OCI-LY1 (cell line): ENCODE measurements around the gene DOCK4.

Experiments used
- H2AFZ ChIP-seq: fragments of 200-600 bp; sonication (generic), shearing (Covaris generic); 2 replicates; pipeline ENCODE4 v1.6.0; 2014; ENCODE audit warnings: antibody characterized with exemption, mild to moderate bottlenecking, low read length
- H3F3A ChIP-seq: fragments of 200-600 bp; sonication (generic), shearing (Covaris generic); 2 replicates; pipeline ENCODE4 v1.6.0; 2014; ENCODE audit warnings: mild to moderate bottlenecking, antibody characterized with exemption, low read length, moderate library complexity; ENCODE audit not compliant: insufficient read depth
- H3K27ac ChIP-seq: fragments of 200-600 bp; sonication (generic); 2 replicates; pipeline ENCODE4 v1.5.1; 2014; ENCODE audit warnings: low read length, mixed run types, mild to moderate bottlenecking, low read depth; ENCODE audit not compliant: poor library complexity, severe bottlenecking
- H3K27me3 ChIP-seq: fragments of 200-600 bp; sonication (generic); 2 replicates; pipeline ENCODE4 v1.6.0; 2014; ENCODE audit warnings: antibody characterized with exemption, mild to moderate bottlenecking, low read length, moderate library complexity; ENCODE audit not compliant: insufficient read depth
- H3K36me3 ChIP-seq: fragments of 200-600 bp; sonication (generic); 2 replicates; pipeline ENCODE4 v1.6.1; 2014; ENCODE audit warnings: mild to moderate bottlenecking, antibody characterized with exemption, low read length, moderate library complexity, mixed read lengths; ENCODE audit not compliant: insufficient read depth
- H3K4me1 ChIP-seq: fragments of 200-600 bp; sonication (generic); 2 replicates; pipeline ENCODE4 v1.5.1; 2014; ENCODE audit warnings: mild to moderate bottlenecking, low read length, moderate library complexity; ENCODE audit not compliant: insufficient read depth, severe bottlenecking
- H3K4me2 ChIP-seq: fragments of 200-600 bp; sonication (generic), shearing (Covaris generic); 2 replicates; pipeline ENCODE4 v1.6.1; 2014; ENCODE audit warnings: low read length
- H3K4me3 ChIP-seq: fragments of 200-600 bp; sonication (generic); 2 replicates; pipeline ENCODE4 v1.5.1; 2014; ENCODE audit warnings: low read length, low read depth, mild to moderate bottlenecking, mixed read lengths; ENCODE audit not compliant: poor library complexity, severe bottlenecking
- H3K79me2 ChIP-seq: fragments of 200-600 bp; shearing (Covaris generic); 2 replicates; pipeline ENCODE4 v1.6.1; 2016; ENCODE audit warnings: mixed run types, low read length, mixed read lengths; ENCODE audit not compliant: insufficient read depth
- H3K9ac ChIP-seq: fragments of 200-600 bp; sonication (generic), shearing (Covaris generic); 2 replicates; pipeline ENCODE4 v1.6.1; 2014; ENCODE audit warnings: mild to moderate bottlenecking, low read length, mixed read lengths
- H3K9me2 ChIP-seq: fragments of 200-600 bp; sonication (generic), shearing (Covaris generic); 2 replicates; pipeline ENCODE4 v1.6.1; 2014; ENCODE audit warnings: low read depth, mild to moderate bottlenecking, low read length, mixed read lengths
- H3K9me3 ChIP-seq: fragments of 200-600 bp; shearing (Covaris generic); 2 replicates; pipeline ENCODE4 v1.6.1; 2014; ENCODE audit warnings: low read length, mixed read lengths
- H4K20me1 ChIP-seq: fragments of 200-600 bp; sonication (generic), shearing (Covaris generic); 2 replicates; pipeline ENCODE4 v1.6.0; 2016; ENCODE audit warnings: mild to moderate bottlenecking, low read length; ENCODE audit not compliant: insufficient read depth
- CTCF ChIP-seq: fragments of 200-600 bp; sonication (generic), shearing (Covaris generic); IDR thresholded peaks from 2 replicates; pipeline ENCODE4 v1.5.1; 2017; ENCODE audit warnings: mild to moderate bottlenecking, antibody characterized with exemption, low read length, moderate library complexity, mixed read lengths
- EZH2 ChIP-seq: fragments of 200-600 bp; sonication (generic), shearing (Covaris generic); IDR thresholded peaks from 2 replicates; pipeline ENCODE4 v1.8.0; 2017; ENCODE audit warnings: borderline replicate concordance, mixed run types, mild to moderate bottlenecking, antibody characterized with exemption, low read length, moderate library complexity, mixed read lengths

DOCK4 gene

GRCh38 chr7:112110651-112111050 is 95.5 kb downstream of the DOCK4 start:
- no peaks in the 10 kb centered on the region for H3K36me3 ChIP-seq
- no peak overlapping the region for H3K4me2 ChIP-seq
- no peaks in the 10 kb centered on the region for H3K4me1 ChIP-seq
- no peak overlapping the region for H2AFZ ChIP-seq
- no peaks in the 10 kb centered on the region for H3K79me2 ChIP-seq
- no peak for TF ChIP-seq CTCF
- no peak for TF ChIP-seq EZH2
- no peaks in the 10 kb centered on the region; the same call in 1 of the 2 replicates for H3K27me3 ChIP-seq
- H3K27ac ChIP-seq = no peak overlapping the region
- H3K9ac ChIP-seq = no peak overlapping the region
- H3F3A ChIP-seq = no peaks in the 10 kb centered on the region
- H3K4me3 ChIP-seq = no peak overlapping the region
- H4K20me1 ChIP-seq = no peaks in the 10 kb centered on the region
- no peaks in the 10 kb centered on the region for H3K9me3 ChIP-seq
- H3K9me2 ChIP-seq = no peaks in the 10 kb centered on the region

- Histone ChIP-seq H3K27ac (no peak overlapping the region), H3K27me3 (no peaks in the 10 kb centered on the region; the same call in 1 of the 2 replicates), H4K20me1 (no peaks in the 10 kb centered on the region), H3K4me1 (no peaks in the 10 kb centered on the region), H2AFZ (no peak overlapping the region), H3K79me2 (no peaks in the 10 kb centered on the region), H3F3A (no peaks in the 10 kb centered on the region), H3K9ac (no peak overlapping the region), H3K4me3 (no peak overlapping the region), H3K4me2 (no peak overlapping the region), H3K36me3 (no peaks in the 10 kb centered on the region), H3K9me2 (no peaks in the 10 kb centered on the region), H3K9me3 (no peaks in the 10 kb centered on the region)
- TF ChIP-seq CTCF (no peak), EZH2 (no peak)
These were observed 96.0 kb downstream of the DOCK4 start for GRCh38 chr7:112110175-112110574.

GRCh38 chr7:112108981-112109380 is 97.2 kb downstream of the DOCK4 start:
- Histone ChIP-seq H3F3A (no peaks in the 10 kb centered on the region), H3K4me3 (no peak overlapping the region), H3K4me1 (no peaks in the 10 kb centered on the region), H3K9me2 (no peaks in the 10 kb centered on the region), H4K20me1 (no peaks in the 10 kb centered on the region), H3K27ac (no peak overlapping the region), H2AFZ (no peak overlapping the region), H3K4me2 (no peak overlapping the region), H3K27me3 (no peaks in the 10 kb centered on the region), H3K79me2 (no peaks in the 10 kb centered on the region), H3K9me3 (no peaks in the 10 kb centered on the region), H3K36me3 (no peaks in the 10 kb centered on the region), H3K9ac (no peak overlapping the region)
- TF ChIP-seq EZH2 (no peak), CTCF (no peak)
